GM21825 (cell line): ENCODE results near the gene ZSCAN10.

Experiments used
- ATAC-seq: cut with Tn5 transposase; IDR thresholded peaks from one replicate; pipeline ENCODE4 v1.9.1; 2021; ENCODE audit warnings: mild to moderate bottlenecking, moderate library complexity; ENCODE audit not compliant: unreplicated experiment

Gene ZSCAN10

DNA sequence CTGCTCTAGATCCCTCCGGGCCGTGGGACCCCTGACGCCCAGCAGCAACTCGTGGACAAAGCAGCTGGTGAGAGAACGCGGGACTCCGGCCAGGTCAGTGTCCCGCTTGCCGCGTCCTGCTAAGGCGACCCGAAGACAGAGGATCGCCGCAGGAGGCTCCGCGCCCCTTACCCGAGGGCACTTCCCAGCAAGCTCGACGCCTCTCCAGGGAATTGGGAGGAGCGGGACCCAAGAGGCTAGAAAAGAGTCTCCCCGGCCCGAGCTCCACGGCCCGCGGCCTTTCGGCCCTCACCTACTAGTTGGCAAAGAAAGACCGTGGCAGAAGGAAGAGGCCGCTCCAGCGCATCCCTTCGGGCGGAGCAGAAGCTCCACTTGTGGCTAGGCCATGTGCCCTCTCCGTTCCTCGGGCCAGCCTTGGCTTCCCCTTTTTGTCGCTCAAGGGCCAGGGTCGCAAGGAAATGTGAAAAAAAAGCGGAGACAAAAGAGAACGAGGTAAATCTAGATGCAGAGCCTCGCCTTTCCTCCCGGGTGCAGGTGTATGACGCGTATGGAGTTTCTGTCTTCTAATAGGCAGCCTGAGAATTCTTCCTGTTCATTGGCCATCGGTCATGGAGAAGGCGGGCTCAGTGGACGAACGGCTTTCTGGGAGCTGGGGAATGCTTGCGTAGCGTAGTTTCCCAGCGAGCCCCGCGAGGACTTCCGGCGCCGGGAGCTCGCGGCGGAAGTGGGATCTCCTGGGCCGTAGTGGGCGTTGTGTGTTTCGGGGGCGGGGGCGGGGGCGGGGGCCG, 35.4 kb upstream of the ZSCAN10 start, which contains the start of gene ZNF213:
TSS of gene ZNF213 (plus strand) at position 692 of the 788 bp plus-strand sequence. CDS start 2,252 bp downstream, outside the sequence.
- peak; percentile 80 for ATAC-seq

DNA sequence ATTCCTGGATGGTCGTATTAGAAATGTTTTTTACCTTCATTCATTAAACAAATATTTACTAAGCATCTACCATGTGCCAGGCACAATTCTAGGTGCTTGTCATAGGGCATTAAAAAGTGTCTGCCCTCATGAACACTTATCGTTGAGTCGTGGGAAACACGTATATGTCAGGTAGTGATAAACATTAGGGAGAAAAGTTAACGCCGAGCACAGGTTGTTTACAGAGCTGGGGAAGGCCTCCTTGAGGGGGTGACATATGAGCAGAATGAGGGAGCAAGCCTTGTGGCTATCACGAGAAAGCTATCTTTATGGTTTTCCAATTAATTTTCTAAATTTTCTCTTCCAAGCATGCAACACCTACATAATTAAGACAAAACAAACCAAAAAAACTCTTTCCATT, 34.8 kb upstream of the ZSCAN10 start:
- ATAC-seq, result no peak

DNA sequence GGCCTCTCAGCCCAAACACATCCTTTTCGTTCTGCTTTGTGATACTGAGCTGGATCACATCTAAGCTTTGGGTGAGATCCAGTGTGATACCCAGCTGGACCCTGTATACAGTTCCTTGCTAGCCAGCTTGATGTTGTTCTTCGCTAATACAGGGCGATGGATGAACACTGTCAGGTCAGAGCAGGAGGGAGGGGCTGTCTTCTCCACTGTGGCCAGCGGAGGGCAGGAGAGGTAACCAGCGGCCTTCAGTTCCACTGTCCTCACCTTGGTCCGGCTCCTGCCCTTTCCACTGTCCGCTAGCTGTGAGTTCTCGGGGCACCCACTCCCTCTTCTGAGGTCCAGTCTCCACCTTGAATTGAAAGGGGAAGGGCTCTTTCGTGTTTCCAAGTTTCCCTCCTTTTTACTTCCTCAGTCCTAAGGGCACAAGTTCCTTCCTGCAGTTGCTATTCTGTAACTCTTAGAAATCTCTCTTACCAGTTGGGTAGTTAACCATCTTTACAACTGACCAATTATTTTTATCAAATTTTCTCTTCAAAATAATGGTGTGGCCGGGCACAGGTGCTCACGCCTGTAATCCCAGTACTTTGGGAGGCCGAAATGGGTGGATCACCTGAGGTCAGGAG, 32.8 kb upstream of the ZSCAN10 start:
- ATAC-seq, result no peak

DNA sequence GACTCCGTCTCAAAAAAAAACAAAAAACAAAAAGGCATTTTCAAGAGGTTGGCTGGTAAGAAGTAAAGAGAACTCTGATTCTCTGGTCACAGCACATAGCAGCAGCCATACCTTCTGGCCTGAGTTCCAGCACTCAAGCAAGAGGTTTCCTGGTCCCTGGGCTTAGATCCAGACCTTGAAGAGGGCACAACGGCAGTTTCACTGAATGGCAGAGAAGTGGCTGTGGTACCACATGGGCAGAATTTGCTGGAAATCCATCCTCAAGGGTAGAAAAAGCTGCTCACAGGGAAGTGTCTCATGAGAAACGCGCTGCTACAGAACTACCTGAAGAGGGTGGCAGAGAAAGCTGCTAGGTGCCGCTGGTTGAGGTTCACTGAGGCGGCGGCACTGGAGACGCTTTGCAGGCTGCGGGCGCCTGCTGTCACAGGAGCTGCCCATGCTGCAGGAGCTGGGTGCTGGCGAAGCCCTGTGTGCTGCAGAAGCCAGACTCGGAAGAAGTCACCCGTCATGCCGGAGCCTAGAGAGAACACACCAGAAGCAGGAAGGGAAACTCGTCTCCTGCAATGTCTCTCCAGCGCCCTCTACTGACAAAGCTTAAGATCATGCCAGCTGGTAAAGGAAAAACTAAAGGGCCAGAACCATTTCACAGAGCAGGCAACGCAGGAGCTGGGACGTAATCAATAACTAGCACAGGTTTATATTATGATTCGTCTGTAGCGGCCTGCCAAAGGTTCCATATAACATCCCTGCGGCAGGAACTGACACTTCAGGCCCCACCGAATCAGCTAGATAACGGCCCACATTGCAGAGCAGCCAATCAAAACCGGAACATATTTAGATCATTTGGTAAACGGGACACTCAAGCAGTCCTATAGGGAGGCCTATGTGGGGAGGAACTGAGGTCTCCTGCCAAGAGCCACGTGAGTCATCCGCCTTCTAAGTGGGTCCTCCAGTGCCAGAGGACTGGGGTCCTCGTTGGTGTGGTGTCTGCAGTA, 30.3 kb upstream of the ZSCAN10 start:
- ATAC-seq, result no peak

DNA sequence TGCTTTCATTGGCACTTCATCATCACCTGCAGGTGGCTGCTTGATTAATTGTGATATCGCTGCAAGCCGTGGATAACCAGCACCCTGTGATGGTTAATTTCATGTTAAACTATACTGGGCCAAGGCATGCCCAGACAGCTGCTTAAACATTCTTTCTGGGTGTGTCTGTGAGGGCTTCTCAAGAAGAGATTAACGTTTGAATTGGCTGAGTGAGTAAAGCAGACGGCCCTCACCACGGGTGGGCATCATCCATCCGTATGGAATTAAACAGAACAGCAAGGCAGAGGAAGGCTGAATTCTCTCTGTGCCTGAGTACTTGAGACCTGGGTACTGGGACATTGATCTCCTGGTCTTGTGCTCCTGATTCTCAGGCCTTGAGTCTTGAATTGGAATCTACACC, 28.7 kb upstream of the ZSCAN10 start:
- no peak for ATAC-seq

DNA sequence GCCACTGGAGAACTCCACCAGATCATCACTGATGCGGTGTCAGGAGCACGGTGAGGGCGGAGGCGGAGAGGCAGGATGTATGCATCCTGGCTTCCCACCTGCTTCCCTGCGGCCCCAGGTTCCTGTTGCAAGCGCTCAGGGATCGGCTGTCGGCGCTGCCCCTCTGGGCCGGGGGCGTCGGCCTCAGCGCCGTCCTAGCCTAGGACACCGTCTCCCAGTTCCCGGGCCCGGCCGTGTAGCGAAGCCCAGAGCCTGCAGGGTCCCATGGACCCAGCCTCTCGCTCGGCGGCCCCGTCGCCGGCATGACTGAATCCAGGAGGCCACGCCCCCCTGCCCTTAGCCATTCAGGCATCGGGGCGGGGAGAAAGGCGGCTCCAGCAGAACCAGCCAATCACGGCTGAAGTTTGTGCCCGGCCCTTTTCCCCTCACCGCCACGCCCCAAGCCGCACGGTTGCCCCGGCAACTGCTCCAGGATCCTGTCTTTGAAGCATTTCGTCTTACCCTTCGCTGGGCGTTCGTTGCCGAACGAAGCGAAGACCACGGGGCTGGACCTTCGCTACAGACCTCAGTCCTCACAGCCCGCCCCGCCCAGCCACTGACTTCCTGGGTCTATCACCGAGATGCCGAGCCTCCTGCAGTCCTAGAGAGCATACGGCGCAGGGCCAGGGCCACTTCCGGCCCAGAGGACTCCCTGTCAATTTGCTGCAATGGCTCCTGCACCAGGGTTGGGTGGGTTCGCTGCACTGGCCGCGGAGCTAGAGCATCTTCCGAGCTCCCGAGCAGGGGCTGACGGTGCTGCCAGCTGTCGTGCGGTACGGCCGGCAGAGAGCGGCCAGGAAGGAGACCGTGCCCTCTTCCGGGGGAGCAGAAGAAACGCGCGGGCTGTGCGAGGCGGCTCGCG, 25.1 kb upstream of the ZSCAN10 start:
- peak; percentile 78 for ATAC-seq

DNA sequence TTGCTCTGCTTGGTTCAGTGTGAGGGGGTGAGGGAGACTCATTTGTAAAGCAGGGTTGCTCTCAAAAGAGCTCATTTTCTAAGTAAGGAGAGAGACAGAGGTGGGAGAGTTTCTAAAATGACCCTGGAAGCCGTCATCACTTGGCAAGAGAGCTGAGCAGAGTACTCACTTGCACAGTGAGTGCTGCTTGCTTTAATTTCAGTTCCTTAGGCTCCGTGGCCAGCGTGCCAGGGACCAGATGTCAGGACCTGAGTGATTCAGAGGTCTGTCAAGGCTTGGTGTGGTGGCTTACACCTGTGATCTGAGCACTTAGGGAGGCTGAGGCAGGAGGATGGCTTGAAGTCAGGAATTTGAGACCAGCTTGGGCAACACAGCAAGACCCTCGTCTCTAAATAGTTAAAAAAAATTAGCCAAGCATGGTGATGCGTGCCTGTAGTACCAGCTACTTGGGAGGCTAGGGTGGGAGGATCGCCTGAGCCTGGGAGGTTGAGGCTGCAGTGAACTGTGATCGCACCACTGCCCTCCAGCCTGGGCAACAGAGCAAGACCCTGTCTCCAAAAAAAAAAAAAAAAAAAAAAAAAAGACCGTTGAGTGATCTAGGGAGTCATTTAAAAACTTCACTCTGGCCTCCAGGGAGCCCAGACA, 24.0 kb upstream of the ZSCAN10 start:
- no peak for ATAC-seq

DNA sequence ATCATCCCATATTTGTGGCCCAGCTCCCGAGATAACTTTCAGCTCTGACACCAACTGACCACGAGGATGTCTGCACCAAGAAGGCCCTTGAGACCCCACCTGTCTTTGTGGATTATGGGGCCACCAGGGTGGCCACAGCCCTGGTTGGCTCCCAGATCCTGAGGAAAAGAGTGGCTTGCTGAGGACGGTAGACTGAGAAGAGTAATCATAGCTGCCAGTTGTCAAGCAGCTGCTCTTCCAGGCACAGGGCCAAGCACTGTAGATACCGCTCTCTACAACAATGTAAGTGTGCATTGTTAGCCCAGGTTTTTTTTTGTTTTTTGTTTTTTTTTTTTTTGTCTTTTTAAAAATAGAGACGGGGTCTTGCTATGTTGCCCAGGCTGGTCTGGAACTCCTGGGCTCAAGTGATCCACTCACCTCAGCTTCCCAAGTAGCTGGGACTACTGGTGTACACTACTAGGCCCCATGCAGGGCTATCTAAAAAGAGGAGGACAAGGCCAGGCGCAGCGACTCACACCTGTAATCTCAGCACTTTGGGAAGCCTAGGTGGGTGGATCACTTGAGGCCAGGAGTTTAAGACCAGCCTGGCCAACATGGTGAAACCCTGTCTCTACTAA, 22.9 kb upstream of the ZSCAN10 start:
- ATAC-seq, result no peak

DNA sequence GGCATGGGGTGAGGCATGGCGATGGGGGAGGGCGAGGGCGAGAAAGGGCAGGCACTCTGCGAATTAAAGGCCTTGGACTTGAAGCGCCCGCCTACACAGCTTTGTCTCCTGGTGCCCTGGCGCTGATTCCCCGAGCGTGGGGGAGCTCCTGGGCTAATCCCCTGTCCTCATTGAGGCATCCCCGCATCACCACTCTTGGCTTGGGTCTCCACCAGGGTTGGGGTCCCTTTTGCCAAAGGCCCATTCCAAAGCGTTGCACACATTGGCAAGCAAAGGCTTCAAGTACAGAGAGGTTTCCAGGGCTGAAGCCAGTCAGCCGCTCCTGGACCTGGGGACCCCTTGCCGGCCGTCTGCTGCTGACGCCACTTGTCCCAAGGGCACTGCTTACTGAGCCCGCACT, 21.3 kb upstream of the ZSCAN10 start:
- no peak for ATAC-seq

DNA sequence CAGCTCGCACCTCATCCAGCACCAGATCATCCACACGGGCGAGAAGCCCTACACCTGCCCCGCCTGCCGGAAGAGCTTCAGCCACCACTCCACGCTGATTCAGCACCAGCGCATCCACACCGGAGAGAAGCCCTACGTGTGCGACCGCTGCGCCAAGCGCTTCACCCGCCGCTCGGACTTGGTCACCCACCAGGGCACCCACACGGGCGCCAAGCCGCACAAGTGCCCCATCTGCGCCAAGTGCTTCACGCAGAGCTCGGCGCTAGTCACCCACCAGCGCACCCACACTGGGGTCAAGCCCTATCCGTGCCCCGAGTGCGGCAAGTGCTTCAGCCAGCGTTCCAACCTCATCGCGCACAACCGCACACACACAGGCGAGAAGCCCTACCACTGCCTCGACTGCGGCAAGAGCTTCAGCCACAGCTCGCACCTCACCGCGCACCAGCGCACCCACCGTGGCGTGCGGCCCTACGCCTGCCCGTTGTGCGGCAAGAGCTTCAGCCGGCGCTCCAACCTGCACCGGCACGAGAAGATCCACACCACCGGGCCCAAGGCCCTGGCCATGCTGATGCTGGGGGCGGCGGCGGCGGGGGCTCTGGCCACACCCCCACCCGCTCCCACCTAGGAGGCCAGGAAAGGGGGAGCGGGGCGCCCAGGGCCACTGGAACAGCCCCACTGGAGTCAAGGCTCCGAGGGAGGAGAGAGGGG, 20.8 kb upstream of the ZSCAN10 start:
- no peak for ATAC-seq

DNA sequence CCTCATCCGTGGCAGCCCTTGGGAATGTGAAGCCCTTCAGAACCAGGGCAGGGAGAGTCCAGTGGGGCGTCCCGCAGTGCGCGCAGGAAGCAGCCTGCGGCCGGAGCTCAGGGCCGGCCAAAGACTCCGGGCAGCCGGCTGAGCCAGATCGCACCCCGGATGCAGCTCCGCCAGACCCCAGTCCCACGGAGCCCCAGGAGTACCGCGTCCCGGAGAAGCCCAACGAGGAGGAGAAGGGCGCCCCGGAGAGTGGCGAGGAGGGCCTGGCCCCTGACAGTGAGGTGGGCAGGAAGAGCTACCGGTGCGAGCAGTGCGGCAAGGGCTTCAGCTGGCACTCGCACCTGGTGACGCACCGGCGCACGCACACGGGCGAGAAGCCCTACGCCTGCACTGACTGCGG, 20.2 kb upstream of the ZSCAN10 start:
- ATAC-seq, result no peak

DNA sequence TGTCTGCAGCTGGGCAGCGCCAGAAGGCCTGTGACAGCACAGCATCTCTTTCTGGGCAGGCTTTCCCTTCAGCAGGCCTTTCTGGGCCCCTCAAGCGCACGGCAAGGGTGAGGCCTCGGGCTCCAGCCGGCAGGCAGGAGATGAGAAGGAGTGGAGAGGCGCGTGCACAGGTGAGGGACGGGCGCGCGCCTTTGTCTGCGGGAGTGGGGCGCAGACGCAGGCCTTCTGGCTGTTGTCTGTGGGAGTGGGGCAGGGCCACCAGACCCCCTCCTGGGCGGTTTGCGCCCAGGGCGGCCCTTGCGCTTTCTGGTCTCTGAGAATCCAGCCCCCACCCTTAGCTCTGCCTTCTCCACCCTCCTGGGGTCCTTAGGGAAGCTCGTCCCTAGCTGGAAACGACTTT, 19.8 kb upstream of the ZSCAN10 start:
- no peak for ATAC-seq

DNA sequence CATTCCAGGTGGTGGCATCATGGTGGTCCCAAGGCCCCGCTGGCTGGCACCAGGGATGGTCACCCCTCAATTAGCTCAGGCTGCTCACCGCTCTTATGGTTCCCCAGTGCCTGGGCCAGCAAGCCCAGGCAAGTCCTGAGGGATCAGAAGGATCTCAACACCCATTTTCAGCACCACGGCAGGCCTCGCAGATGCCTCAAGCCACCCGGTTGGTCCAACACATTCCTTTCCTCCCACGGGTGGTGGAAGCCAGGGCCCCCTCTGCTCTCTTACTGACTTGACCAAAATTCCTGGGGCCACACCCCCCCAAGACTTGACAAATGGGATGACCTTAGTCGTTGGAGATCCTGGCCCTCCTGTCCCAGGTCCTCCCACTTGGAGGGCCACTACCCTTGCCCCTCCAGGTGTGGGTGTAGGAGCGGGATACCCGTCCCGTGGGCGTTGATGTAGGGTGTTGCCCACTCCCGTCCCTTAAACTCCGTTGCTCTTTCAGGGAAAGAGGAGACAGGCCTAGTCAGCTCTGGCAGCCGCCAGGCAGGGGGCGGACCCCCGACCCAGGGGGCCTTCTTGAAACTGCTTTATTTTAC, 19.2 kb upstream of the ZSCAN10 start:
- no peak for ATAC-seq

DNA sequence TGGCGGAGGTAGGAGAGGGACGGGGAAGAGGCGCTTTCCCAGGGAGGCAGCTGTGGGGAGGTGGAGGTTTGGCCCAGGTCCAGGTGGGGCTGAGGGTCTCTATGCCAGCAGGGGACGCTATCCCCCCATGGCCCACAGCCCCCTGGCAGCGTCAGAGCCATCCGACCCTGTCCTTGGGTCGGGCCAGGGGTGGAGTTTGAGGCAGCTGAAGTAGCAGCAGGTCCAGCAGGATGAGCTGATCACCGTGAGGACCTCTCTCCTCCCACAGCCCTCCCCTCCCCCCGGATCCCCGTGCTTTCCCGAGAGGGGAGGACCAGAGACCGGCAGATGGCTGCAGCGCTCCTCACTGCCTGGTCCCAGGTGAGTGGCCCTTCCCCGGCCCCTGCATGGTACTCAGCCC, 16.5 kb upstream of the ZSCAN10 start:
- ATAC-seq, result no peak

DNA sequence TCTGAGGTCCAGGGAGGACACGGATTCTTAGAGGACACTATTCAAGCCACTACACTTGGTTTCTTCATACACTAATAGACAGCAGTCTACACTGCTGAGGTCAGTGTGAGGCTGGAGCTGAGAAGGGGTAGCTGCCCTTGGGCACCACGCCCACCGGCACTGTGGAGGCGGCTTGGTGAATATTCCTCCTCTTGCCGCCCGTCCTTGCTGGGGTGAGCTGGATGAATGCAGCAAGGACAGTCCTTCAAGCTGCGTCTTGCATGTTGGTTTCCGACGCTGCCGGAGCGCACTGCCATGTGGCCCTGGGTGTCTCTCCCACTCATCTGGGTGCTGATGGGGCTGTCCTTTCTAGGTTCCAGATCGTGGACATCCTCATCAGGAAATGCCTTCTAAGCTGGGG, 15.9 kb upstream of the ZSCAN10 start:
- no peak for ATAC-seq

DNA sequence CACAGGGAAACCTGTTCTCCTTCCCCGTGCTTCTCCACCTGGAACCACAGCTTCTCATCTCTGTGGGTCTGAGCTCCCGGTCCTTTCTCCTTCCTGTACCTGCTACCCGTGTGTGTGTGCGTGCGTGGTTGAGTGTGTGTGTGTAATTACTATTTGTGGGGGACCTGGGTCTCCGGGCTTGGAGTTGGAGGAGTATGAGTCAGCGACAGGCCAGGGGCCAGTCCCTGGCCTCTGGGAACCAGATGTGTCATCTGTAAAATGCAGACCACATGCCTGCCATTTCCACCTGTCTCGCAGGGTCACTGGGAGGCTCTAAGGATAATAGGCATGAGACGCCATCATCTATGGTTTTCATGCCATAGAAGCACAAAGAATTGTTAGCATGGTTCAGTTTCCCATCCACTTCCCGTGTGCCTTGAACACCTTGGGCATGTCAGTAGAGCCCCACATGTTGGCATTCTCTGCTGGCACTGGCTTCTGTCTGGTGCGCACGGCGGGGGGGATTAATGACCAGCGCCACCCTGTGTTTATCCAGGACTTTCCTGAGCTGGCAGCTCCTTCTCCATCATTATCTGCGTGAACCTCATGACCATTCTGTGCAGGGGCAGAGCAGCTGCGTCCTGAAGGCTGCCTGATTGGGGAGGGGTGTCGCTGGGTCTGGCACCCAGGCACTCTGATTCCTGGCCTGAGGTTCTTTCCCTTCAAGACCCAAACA, 14.8 kb upstream of the ZSCAN10 start:
- no peak for ATAC-seq

DNA sequence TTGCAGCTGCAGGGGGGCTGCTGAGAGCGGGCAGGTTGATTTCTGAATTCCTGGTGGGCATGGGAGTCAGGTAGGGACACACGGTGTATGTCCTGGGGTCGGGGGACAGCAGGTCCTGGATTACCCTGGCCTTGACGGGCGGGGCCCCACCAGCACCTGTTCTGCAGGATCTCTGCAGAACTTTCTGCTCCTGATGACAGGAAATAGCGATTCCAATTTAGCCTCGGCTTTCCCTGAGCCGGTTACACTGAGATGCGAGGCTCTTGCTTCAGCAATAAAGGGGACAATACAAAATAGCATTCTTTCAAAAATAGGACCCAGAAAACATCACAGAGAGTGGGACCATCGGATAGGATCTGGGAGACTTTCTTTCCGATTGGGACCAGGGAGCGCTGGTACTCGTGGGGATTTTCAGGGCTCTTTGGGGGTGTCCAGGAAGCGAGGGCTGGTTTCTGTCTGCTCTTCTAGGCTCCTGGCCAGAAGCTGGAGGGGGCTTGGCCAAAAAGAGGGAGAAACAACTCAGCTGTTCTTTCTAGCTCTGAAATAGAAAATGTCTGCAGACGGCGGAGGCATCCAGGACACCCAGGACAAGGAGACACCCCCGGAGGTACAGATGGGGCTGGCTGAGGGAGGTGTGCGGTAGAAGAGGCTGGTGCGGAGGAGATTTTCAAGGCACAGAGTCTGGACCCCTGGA, 13.9 kb upstream of the ZSCAN10 start:
- no peak for ATAC-seq
